Glutamatergic neuron (in vitro differentiated cells): ENCODE results near the gene TDRD6. TPM values are rescaled to one million over a fixed set of nuclear protein-coding genes. Genes with fewer than 3 reads are reported as not detected.

Experiments used
- DNase-seq: peaks from one replicate; pipeline ENCODE4 v3.0.0; 2022
- H3K27ac Mint-ChIP-seq: one replicate; pipeline ENCODE4 v1.8.0; 2020; ENCODE audit warnings: mild to moderate bottlenecking, mixed read lengths, inconsistent platforms; ENCODE audit not compliant: unreplicated experiment
- H3K27me3 Mint-ChIP-seq: one replicate; pipeline ENCODE4 v1.8.0; 2020; ENCODE audit warnings: mild to moderate bottlenecking, moderate library complexity, mixed read lengths, inconsistent platforms; ENCODE audit not compliant: unreplicated experiment
- H3K36me3 Mint-ChIP-seq: one replicate; pipeline ENCODE4 v1.8.0; 2020; ENCODE audit warnings: mild to moderate bottlenecking, mixed read lengths, inconsistent platforms; ENCODE audit not compliant: unreplicated experiment
- H3K4me1 Mint-ChIP-seq: one replicate; pipeline ENCODE4 v1.8.0; 2020; ENCODE audit warnings: mild to moderate bottlenecking, low read depth, mixed read lengths, inconsistent platforms; ENCODE audit not compliant: unreplicated experiment
- H3K4me3 Mint-ChIP-seq: one replicate; pipeline ENCODE4 v1.8.0; 2020; ENCODE audit warnings: mild to moderate bottlenecking, mixed read lengths, inconsistent platforms; ENCODE audit not compliant: unreplicated experiment
- H3K9me3 Mint-ChIP-seq: one replicate; pipeline ENCODE4 v1.8.0; 2020; ENCODE audit warnings: mild to moderate bottlenecking, moderate library complexity, mixed read lengths, inconsistent platforms; ENCODE audit not compliant: unreplicated experiment
- total RNA-seq: library from RNA; stranded (reverse); fragmentation: NEBNext Ultra II Directional; extraction: Animal tissue kit (Norgen Biotek cat#: 25700); gene quantifications from one replicate; pipeline ENCODE4 v1.2.1, GENCODE V29; 2021; ENCODE audit not compliant: unreplicated experiment
- TF ChIP-seq, protein P1 (sequence below): fragments of 200-600 bp; sonication (generic); IDR thresholded peaks from one replicate; pipeline ENCODE4 v1.5.0; 2021; ENCODE audit not compliant: partially characterized antibody, unreplicated experiment

The TDRD6 gene
- total RNA-seq, 1 donor from 2014 or later, result 0.64 TPM

DNA sequence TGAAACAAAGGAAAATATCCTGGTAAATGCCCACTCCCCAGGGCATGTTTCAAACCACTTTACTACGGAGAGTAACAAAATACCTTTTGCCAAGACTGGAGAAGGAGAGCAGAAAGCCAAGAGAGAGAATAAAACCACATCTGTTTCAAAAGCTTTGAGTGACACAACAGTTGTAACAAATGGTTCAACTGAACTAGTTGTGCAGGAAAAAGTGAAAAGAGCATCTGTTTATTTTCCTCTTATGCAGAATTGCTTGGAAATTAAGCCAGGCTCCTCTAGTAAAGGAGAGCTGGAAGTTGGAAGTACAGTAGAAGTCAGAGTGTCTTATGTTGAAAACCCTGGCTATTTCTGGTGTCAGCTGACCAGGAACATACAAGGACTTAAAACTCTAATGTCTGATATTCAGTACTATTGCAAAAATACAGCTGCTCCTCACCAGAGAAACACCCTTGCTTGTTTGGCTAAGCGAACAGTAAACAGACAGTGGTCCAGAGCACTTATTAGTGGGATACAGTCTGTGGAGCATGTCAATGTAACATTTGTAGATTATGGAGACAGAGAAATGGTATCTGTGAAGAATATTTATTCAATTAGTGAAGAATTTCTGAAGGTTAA lies 2.6 kb downstream of the TDRD6 start:
- DNase-seq, result no peak
- no peaks in the 10 kb centered on the region for H3K4me1 Mint-ChIP-seq
- TF ChIP-seq, protein P1, sequence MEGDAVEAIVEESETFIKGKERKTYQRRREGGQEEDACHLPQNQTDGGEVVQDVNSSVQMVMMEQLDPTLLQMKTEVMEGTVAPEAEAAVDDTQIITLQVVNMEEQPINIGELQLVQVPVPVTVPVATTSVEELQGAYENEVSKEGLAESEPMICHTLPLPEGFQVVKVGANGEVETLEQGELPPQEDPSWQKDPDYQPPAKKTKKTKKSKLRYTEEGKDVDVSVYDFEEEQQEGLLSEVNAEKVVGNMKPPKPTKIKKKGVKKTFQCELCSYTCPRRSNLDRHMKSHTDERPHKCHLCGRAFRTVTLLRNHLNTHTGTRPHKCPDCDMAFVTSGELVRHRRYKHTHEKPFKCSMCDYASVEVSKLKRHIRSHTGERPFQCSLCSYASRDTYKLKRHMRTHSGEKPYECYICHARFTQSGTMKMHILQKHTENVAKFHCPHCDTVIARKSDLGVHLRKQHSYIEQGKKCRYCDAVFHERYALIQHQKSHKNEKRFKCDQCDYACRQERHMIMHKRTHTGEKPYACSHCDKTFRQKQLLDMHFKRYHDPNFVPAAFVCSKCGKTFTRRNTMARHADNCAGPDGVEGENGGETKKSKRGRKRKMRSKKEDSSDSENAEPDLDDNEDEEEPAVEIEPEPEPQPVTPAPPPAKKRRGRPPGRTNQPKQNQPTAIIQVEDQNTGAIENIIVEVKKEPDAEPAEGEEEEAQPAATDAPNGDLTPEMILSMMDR, result no peak
- no peak overlapping the region for H3K27ac Mint-ChIP-seq
- H3K4me3 Mint-ChIP-seq, result no peak overlapping the region
- no peaks in the 10 kb centered on the region for H3K9me3 Mint-ChIP-seq
- no peaks in the 10 kb centered on the region for H3K27me3 Mint-ChIP-seq
- no peaks in the 10 kb centered on the region for H3K36me3 Mint-ChIP-seq

DNA sequence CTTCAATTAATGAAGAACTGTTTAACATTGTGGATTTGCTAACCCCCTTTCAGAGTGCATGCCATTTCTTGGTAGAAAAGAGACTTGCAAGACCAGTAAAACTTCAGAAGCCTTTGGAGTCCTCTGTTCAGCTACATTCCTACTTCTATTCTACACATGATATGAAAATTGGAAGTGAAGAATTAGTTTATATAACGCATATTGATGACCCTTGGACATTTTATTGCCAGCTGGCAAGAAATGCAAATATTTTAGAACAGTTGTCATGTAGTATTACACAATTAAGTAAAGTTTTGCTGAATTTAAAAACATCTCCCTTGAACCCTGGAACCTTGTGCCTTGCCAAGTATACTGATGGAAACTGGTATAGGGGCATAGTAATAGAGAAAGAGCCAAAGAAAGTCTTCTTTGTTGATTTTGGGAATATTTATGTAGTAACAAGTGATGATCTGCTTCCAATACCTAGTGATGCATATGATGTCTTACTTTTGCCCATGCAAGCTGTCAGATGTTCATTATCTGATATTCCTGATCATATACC lies 3.3 kb downstream of the TDRD6 start:
- no peaks in the 10 kb centered on the region for H3K27me3 Mint-ChIP-seq

DNA sequence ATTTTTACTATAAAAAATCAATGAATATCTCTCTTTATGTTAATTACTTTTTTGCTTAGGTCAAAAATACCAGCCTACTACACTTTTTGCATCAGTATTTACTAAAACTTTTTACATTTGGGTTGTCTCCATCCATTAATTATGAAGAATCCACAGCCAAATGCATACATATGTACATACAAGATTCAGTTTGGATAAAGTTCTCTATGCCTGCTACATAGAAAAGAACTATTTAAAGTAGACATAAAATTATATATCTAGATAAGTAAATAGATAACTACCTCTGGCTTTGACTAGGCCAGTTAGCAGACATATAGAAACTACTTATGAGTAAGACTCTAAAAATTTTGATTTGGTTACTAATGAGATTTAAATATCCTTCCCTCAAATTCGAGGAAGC lies 12.3 kb downstream of the TDRD6 start:
- Mint-ChIP-seq H3K4me3 (no peak overlapping the region), H3K27ac (no peak overlapping the region), H3K4me1 (no peaks in the 10 kb centered on the region), H3K36me3 (no peaks in the 10 kb centered on the region), H3K27me3 (no peaks in the 10 kb centered on the region), H3K9me3 (no peaks in the 10 kb centered on the region)
- DNase-seq, result no peak
- TF ChIP-seq, protein P1, result no peak

More for the DNA sequence above, 3.3 kb downstream of the TDRD6 start:
- Mint-ChIP-seq H3K4me3 (no peak overlapping the region), H3K9me3 (no peaks in the 10 kb centered on the region), H3K27ac (no peak overlapping the region), H3K4me1 (no peaks in the 10 kb centered on the region), H3K36me3 (no peaks in the 10 kb centered on the region)
- DNase-seq, result no peak
- TF ChIP-seq, protein P1, result no peak

DNA sequence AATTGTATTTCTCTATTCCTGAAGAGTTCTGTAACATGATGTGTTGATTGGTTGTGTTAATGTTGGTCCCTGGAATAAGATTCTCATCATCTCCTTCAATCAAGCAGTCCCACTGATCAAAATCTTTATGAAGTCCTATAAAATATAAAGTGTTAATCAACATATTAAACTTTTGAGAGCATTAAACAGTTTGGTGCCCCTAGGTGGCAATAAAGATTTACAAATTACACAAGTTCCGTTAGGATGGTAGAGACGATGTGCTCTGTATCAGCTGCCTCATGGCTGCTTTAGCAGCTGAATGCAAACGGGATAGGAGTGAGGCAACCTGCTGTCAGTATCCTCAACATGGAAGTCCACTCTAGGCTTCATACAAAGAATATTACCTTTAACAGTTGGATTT lies 16.9 kb downstream of the TDRD6 start:
- H3K9me3 Mint-ChIP-seq, result no peaks in the 10 kb centered on the region
- H3K27ac Mint-ChIP-seq, result no peak overlapping the region
- H3K4me1 Mint-ChIP-seq, result no peaks in the 10 kb centered on the region
- TF ChIP-seq, protein P1, result no peak
- H3K36me3 Mint-ChIP-seq, result no peaks in the 10 kb centered on the region
- no peak overlapping the region for H3K4me3 Mint-ChIP-seq
- no peak for DNase-seq
- peaks cover 2% of the 10 kb centered on the region for H3K27me3 Mint-ChIP-seq

DNA sequence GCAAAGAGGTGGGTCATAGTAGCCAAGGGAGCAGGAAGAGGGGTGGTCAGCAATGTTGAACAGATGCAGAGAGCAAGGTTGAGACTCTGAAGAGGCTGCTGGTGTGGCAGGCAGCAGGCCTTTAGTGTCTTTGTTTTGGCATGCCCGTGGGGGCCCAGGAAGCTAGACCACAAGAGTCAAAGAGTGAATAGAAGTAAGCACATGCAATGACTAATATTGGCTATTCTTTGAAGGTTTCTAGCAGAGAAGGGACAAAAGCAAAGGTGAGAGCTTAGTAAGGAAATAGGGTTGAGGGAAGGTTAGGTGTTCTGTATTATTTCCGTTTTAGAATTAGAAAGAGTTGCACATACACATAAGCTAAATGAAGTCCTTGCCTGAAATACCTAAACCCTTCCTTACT lies 18.8 kb downstream of the TDRD6 start:
- TF ChIP-seq, protein P1, result no peak
- H3K4me3 Mint-ChIP-seq, result no peak overlapping the region
- peaks cover 2% of the 10 kb centered on the region for H3K27me3 Mint-ChIP-seq
- no peaks in the 10 kb centered on the region for H3K4me1 Mint-ChIP-seq
- H3K9me3 Mint-ChIP-seq, result no peaks in the 10 kb centered on the region
- no peaks in the 10 kb centered on the region for H3K36me3 Mint-ChIP-seq
- DNase-seq, result no peak
- H3K27ac Mint-ChIP-seq, result no peak overlapping the region
